ENCODE data around the gene DNMT1.

DNA sequence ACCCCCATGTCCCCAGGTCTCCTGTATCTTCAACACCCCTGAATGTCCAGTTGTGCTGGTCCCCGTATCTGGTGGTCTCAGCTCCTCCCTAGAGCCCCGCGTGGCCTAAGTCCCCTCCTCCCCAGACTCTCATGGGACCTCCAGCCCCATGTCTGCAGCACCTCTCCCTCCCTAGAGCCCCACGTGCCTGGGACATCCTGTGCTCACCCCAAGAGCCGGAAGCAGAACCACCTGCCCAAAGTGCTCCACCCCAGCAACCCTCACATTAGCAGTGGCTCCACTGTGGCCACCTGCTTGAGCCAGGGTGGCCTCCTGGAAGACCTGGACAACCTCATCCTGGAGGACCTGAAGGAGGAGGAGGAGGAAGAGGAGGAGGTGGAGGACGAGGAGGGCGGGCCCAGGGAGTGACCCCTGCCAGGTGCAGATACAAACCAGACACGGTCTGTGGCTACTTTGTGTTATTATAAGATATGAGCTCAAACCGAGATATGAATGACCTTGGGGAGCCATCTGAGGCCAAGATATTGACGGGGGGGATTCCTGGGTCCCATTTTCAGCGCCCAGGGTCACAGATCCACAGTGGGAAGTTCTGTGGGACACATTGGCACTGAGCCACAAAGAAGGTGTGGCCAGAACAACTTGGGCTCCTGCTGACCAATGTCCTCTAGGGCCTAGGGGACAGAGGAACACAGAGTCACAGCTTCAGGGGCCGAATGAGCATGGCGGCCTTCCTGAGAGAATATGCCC, 102.7 kb downstream of the DNMT1 start:
- no peak for TF ChIP-seq CTCF (optimal IDR thresholded peaks at IDR 0.05 in 1 of 3, IDR thresholded peaks at IDR 0.05 in 1 of 3, conservative IDR thresholded peaks at IDR 0.05 in 1 of 3; ENCODE audit: extremely low read depth in 1 of 3, insufficient read depth in 2 of 3, low read length in 3 of 3)
- no peak for TF ChIP-seq EZH2 (IDR thresholded peaks at IDR 0.05; ENCODE audit: low read length)
